OCI-LY1 (cell line): ENCODE results near the gene MAD1L1.

Experiments used
- H2AFZ ChIP-seq: fragments of 200-600 bp; sonication (generic), shearing (Covaris generic); 2 replicates; pipeline ENCODE4 v1.6.0; 2014; ENCODE audit warnings: antibody characterized with exemption, mild to moderate bottlenecking, low read length
- H3F3A ChIP-seq: fragments of 200-600 bp; sonication (generic), shearing (Covaris generic); 2 replicates; pipeline ENCODE4 v1.6.0; 2014; ENCODE audit warnings: mild to moderate bottlenecking, antibody characterized with exemption, low read length, moderate library complexity; ENCODE audit not compliant: insufficient read depth
- H3K27ac ChIP-seq: fragments of 200-600 bp; sonication (generic); 2 replicates; pipeline ENCODE4 v1.5.1; 2014; ENCODE audit warnings: low read length, mixed run types, mild to moderate bottlenecking, low read depth; ENCODE audit not compliant: poor library complexity, severe bottlenecking
- H3K27me3 ChIP-seq: fragments of 200-600 bp; sonication (generic); 2 replicates; pipeline ENCODE4 v1.6.0; 2014; ENCODE audit warnings: antibody characterized with exemption, mild to moderate bottlenecking, low read length, moderate library complexity; ENCODE audit not compliant: insufficient read depth
- H3K36me3 ChIP-seq: fragments of 200-600 bp; sonication (generic); 2 replicates; pipeline ENCODE4 v1.6.1; 2014; ENCODE audit warnings: mild to moderate bottlenecking, antibody characterized with exemption, low read length, moderate library complexity, mixed read lengths; ENCODE audit not compliant: insufficient read depth
- H3K4me1 ChIP-seq: fragments of 200-600 bp; sonication (generic); 2 replicates; pipeline ENCODE4 v1.5.1; 2014; ENCODE audit warnings: mild to moderate bottlenecking, low read length, moderate library complexity; ENCODE audit not compliant: insufficient read depth, severe bottlenecking
- H3K4me2 ChIP-seq: fragments of 200-600 bp; sonication (generic), shearing (Covaris generic); 2 replicates; pipeline ENCODE4 v1.6.1; 2014; ENCODE audit warnings: low read length
- H3K4me3 ChIP-seq: fragments of 200-600 bp; sonication (generic); 2 replicates; pipeline ENCODE4 v1.5.1; 2014; ENCODE audit warnings: low read length, low read depth, mild to moderate bottlenecking, mixed read lengths; ENCODE audit not compliant: poor library complexity, severe bottlenecking
- H3K79me2 ChIP-seq: fragments of 200-600 bp; shearing (Covaris generic); 2 replicates; pipeline ENCODE4 v1.6.1; 2016; ENCODE audit warnings: mixed run types, low read length, mixed read lengths; ENCODE audit not compliant: insufficient read depth
- H3K9ac ChIP-seq: fragments of 200-600 bp; sonication (generic), shearing (Covaris generic); 2 replicates; pipeline ENCODE4 v1.6.1; 2014; ENCODE audit warnings: mild to moderate bottlenecking, low read length, mixed read lengths
- H3K9me2 ChIP-seq: fragments of 200-600 bp; sonication (generic), shearing (Covaris generic); 2 replicates; pipeline ENCODE4 v1.6.1; 2014; ENCODE audit warnings: low read depth, mild to moderate bottlenecking, low read length, mixed read lengths
- H3K9me3 ChIP-seq: fragments of 200-600 bp; shearing (Covaris generic); 2 replicates; pipeline ENCODE4 v1.6.1; 2014; ENCODE audit warnings: low read length, mixed read lengths
- H4K20me1 ChIP-seq: fragments of 200-600 bp; sonication (generic), shearing (Covaris generic); 2 replicates; pipeline ENCODE4 v1.6.0; 2016; ENCODE audit warnings: mild to moderate bottlenecking, low read length; ENCODE audit not compliant: insufficient read depth
- EZH2 ChIP-seq: fragments of 200-600 bp; sonication (generic), shearing (Covaris generic); IDR thresholded peaks from 2 replicates; pipeline ENCODE4 v1.8.0; 2017; ENCODE audit warnings: borderline replicate concordance, mixed run types, mild to moderate bottlenecking, antibody characterized with exemption, low read length, moderate library complexity, mixed read lengths
- TF ChIP-seq, protein P1 (sequence below): fragments of 200-600 bp; sonication (generic), shearing (Covaris generic); IDR thresholded peaks from 2 replicates; pipeline ENCODE4 v1.5.1; 2017; ENCODE audit warnings: mild to moderate bottlenecking, antibody characterized with exemption, low read length, moderate library complexity, mixed read lengths

The MAD1L1 gene

GRCh38 chr7:1959305-1959704 lies 273.4 kb downstream of the MAD1L1 start:
- Histone ChIP-seq H3F3A (no peaks in the 10 kb centered on the region), H3K4me3 (no peak overlapping the region), H3K27ac (no peak overlapping the region), H3K79me2 (no peaks in the 10 kb centered on the region), H3K9ac (no peak overlapping the region), H2AFZ (no peak overlapping the region), H3K36me3 (peaks cover 40% of the 10 kb centered on the region), H3K4me2 (no peak overlapping the region), H3K4me1 (no peaks in the 10 kb centered on the region), H3K27me3 (no peaks in the 10 kb centered on the region), H4K20me1 (no peaks in the 10 kb centered on the region), H3K9me3 (peaks cover 7% of the 10 kb centered on the region), H3K9me2 (no peaks in the 10 kb centered on the region)
- TF ChIP-seq, protein P1, sequence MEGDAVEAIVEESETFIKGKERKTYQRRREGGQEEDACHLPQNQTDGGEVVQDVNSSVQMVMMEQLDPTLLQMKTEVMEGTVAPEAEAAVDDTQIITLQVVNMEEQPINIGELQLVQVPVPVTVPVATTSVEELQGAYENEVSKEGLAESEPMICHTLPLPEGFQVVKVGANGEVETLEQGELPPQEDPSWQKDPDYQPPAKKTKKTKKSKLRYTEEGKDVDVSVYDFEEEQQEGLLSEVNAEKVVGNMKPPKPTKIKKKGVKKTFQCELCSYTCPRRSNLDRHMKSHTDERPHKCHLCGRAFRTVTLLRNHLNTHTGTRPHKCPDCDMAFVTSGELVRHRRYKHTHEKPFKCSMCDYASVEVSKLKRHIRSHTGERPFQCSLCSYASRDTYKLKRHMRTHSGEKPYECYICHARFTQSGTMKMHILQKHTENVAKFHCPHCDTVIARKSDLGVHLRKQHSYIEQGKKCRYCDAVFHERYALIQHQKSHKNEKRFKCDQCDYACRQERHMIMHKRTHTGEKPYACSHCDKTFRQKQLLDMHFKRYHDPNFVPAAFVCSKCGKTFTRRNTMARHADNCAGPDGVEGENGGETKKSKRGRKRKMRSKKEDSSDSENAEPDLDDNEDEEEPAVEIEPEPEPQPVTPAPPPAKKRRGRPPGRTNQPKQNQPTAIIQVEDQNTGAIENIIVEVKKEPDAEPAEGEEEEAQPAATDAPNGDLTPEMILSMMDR = no peak
- no peak for TF ChIP-seq EZH2

DNA sequence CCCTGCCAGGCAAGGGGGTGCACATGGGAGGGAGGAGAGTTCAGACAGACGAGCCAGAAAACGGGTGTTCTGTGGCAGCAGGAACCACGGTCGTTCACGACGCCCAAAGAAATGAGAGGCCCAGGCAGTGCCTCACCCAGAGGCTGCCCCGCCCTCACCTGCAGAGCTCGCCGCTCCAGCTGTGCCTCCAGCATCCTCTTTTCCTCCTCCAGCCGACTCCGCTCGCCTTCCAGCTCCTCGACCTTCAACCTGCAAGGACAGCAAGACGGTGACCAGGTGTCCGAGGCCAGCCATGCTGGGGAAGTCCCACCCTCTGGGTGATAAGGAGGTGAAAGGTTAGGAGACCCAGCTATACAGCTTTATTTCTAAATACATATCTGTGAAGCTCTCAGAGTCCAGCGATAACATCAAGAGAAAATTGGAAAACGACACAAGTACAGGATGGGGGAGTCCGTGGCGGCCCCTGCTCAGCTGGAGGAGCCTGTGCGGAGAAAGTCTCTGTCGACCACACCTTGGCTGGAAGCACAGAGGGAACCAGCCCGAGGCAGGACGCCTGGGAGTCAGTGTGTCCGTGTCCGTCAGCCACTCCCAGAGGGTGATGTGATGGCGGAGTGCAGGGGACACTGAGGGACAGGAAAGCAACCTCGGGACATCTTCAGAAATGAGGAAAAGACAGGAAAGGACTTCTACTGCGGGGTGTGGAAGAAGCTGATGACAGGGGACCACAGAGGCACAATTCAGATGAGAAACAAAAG lies 275.1 kb downstream of the MAD1L1 start:
- H3K4me1 ChIP-seq = no peaks in the 10 kb centered on the region
- H3F3A ChIP-seq = no peaks in the 10 kb centered on the region
- no peaks in the 10 kb centered on the region for H3K79me2 ChIP-seq
- no peak overlapping the region for H3K4me2 ChIP-seq
- no peak overlapping the region for H3K9ac ChIP-seq
- no peaks in the 10 kb centered on the region for H4K20me1 ChIP-seq
- H2AFZ ChIP-seq = no peak overlapping the region
- no peak for TF ChIP-seq EZH2
- TF ChIP-seq, protein P1 = no peak
- no peak overlapping the region for H3K27ac ChIP-seq
- peaks cover 26% of the 10 kb centered on the region for H3K36me3 ChIP-seq
- H3K9me3 ChIP-seq = peaks cover 6% of the 10 kb centered on the region
- H3K4me3 ChIP-seq = no peak overlapping the region
- H3K27me3 ChIP-seq = no peaks in the 10 kb centered on the region
- no peaks in the 10 kb centered on the region for H3K9me2 ChIP-seq

DNA sequence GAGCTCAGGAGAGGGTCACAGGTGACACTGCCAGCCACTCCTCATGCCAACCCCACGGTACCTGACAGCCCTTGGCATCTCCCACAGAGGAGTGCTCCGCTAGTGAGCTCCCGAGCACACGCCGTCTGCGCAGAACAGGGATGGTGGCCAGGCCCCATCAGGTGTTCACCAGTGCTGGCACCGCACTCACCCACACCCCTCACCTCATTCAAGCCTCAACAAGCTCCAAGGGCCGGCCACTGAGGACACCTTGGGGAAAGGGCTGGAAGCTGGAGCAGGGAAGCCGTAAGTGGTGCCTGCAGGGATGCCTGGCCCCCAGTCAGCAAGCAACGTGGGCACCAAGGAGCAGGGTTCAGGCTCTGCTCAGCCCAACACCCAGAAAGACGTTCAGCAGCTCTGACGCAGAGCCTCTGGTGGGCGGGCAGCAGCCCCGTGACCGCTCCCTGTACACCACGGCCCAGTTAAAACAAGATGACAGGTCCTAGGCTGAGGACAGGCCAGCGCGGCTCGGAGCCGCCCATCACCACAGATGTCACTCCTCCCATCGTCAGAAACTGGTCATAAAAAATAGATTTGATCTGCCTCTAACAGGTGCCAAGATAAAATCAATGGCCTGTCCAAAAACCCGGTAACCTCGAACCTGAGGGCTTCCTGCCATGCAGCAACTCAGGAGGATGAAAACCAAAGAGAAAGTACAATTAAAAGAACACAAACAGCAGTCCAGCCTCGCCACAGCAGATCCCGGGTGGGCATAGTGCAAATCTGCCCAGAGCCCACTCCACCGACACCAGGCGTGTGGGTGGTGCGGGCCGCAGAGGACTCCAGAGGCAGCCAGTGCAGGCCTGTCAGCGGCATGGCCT lies 275.9 kb downstream of the MAD1L1 start:
- H3K27ac ChIP-seq = no peak overlapping the region
- H3K27me3 ChIP-seq = no peaks in the 10 kb centered on the region
- no peak overlapping the region for H3K4me2 ChIP-seq
- no peaks in the 10 kb centered on the region for H3F3A ChIP-seq
- H3K79me2 ChIP-seq = no peaks in the 10 kb centered on the region
- no peak overlapping the region for H2AFZ ChIP-seq
- H3K9me2 ChIP-seq = no peaks in the 10 kb centered on the region
- no peak overlapping the region for H3K4me3 ChIP-seq
- H4K20me1 ChIP-seq = no peaks in the 10 kb centered on the region
- H3K36me3 ChIP-seq = peaks cover 18% of the 10 kb centered on the region
- H3K9me3 ChIP-seq = peaks cover 3% of the 10 kb centered on the region; the same call in 1 of the 2 replicates
- no peak for TF ChIP-seq EZH2
- TF ChIP-seq, protein P1 = no peak
- H3K9ac ChIP-seq = no peak overlapping the region
- peaks cover under 1% of the 10 kb centered on the region for H3K4me1 ChIP-seq
